GM21717 (cell line): ENCODE measurements around the gene TNPO3.
"Not testable (repeated sequence)": the region's sequence is repeated elsewhere in the genome, so short reads cannot be mapped to it uniquely, and the experiment has no call there.

Experiments used
- ATAC-seq: cut with Tn5 transposase; IDR thresholded peaks from one replicate; pipeline ENCODE4 v1.9.1; 2021; ENCODE audit warnings: mild to moderate bottlenecking, moderate library complexity; ENCODE audit not compliant: unreplicated experiment

The TNPO3 gene

DNA sequence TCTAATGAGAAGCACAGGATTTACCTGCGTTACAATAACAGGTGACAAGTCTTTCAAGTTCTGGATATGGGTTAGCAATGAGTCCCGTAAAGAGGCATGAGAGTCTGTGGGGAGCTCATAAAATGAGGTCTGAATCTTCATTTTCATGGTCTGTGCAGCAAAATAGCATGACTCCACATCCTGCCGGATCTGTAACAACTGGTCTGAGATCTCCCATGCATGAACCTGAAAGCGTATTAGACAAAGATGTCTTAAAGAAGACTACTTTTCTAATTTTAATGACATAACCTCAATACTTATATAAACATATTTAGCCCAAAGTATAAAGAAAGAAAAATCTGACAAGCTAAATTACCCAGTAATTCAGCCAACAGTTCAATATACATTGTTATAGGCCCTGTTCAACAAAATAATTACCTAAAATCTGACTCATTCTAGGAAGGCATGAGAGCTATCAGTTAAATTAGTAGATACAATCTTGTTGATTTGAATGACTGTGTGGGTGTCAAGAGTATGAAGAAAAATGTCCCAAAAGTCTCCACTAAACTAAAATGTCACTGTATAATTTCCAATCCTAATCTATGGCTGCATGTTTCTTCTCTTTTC lies 36.9 kb downstream of the TNPO3 start:
- ATAC-seq = no peak

DNA sequence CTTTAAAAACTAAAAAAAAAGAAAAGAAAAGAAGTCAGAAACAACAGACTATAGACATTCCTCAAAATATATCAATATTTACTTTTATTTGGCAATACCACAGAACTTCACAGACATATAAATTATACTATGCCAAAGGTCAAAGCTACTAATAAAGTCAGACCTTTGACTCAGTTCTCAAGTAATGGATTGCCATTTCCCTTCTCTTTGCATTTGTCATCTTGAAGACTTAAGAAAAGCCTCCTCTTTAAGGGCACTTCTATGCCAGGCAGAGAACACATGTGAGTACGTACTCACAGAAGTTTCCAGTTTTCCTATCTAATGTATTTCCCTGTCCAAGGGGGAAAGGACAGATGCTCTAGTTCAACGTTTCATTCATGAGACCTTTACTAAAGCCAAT lies 37.6 kb downstream of the TNPO3 start:
- ATAC-seq = no peak

DNA sequence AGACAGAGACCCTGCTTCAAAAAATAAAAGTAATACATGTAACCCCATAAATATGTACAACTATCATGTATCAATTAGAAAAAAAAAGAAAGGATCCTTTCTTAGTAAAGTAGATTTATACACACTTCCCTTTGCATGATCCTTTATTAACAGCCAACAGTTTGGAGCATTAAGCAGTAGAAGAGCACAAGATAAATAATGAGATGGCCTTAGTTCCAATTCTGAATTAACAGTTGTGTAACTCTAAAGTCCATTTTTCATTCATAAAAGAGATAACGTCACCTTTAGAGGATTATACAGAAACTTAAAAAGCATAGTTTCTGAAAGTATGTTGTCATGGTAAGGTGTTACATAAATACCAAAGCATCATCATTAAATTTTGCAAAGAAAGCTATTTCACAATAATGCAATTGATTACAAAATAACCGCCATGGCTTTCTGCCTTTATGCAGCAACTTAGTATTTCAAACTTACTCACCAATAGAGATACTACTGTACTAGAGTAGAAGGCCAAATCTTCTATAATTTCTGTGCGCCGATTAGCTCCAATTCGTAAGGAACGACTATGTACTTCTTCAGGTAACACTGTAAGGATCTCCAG lies 40.3 kb downstream of the TNPO3 start:
- ATAC-seq = no peak

DNA sequence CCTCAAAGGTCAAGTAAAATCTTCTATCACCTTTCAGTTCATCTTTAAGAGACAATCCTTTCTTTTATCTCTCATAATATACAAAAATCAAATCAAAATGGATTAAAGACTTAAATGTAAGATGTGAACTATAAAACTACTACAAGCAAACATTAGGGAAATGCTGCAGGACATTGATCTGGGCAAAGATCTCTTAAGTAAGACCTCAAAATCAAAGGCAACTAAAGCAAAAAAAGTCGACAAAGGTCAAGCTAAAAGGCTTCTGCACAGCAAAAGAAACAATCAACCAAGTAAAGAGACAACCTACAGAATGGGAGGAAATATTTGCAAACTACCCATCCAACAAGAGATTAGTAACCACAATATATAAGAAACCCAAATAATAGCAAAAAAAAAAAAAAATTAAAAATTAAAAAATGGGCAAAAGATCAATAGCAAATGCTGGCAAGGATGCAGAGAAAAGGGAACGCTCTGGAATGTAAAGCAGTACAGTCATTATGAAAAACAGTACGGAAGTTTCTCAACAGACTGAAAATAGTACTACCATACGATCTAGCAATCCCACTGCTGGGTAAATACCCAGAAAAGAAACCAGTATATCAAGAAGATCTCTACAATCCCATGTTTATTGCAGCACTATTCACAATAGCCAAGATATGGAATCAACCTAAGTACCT lies 41.7 kb downstream of the TNPO3 start:
- no peak for ATAC-seq

DNA sequence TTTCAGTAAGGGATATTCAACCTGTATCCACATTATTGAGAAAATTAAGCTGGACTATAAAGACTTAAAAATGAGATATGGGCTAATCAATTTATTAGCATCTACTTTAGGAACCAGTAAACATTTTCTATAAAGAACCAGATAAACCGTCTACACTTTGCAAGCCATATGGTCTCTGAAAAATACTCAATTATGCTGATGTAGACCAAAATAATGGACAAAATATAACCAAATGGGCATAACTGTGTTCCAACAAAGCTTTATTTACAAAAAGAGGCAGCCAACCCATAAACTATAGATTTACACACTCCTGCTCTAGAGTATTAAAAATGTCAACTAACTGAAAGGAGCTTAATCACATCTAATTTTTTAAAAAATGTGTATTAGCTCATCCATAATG lies 42.3 kb downstream of the TNPO3 start:
- ATAC-seq = no peak

DNA sequence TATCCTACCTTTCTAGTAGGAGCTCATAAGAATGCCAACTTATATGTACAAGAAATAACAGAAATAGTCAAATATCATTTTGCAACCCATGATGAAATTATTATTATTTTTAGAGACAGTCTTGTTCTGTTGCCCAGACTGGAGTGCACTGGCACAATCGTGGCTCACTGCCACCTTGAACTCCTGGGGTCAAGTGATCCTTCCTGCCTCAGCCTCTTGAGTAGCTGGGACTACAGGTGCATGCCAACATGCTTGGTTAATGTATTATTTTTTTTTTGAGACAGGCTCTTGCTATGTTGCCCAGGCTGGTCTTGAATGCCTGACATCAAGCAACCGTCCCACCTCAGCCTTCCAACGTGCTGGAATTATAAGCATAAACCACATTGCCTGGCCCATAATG lies 44.8 kb downstream of the TNPO3 start:
- ATAC-seq = no peak

DNA sequence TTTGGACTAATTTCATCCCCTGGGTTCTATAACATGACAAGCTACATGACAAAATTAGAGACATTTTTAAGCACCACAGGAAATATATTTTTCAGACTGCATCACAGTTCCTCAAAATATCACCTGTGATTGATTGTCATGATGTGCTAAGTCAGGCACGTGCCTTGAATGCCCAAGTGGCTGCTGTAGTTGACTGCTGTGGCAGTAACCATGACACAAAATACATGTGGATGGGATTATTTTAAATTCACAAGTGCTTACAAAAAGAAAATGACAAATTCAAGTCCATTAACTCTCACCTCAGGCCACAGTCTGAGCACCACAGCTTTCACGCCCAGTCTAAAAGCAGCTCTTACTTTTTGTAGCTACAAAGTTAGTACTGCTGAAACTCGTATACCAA lies 45.5 kb downstream of the TNPO3 start:
- ATAC-seq = no peak

DNA sequence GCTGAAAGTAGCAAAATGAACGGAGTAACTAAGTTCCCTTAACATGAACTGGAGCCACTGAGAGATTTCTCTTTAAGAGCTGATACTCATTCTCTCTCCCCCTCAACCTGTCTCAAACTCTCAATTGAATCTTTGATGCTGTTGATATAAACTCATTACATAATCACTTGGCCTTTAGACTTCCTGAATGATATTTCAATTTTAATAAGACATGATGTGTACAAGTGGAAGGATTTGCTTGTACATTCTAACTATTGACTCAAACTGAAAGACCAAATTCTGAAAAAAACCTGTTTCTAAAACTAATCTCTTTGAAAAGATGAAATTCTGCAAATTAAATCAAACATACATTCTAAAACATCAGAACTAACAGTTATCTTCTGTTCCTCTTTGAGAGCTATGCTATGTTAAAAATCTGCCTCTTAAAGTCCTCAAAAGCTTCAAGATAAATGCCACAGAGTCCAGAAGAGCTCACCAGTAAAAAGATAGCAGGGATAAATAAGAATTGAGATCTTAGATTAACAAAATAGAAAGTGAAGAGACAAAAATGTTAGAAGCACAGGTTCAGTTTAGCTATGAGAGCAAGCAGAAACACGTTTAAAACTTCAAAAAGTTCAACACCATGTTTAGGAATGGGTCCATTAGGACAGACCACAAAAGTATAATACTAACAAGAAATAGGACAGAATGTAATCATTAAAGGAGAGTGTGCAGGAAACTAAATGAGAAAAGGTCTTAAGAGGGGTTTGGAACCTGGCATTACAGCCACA lies 46.1 kb downstream of the TNPO3 start:
- no peak for ATAC-seq

DNA sequence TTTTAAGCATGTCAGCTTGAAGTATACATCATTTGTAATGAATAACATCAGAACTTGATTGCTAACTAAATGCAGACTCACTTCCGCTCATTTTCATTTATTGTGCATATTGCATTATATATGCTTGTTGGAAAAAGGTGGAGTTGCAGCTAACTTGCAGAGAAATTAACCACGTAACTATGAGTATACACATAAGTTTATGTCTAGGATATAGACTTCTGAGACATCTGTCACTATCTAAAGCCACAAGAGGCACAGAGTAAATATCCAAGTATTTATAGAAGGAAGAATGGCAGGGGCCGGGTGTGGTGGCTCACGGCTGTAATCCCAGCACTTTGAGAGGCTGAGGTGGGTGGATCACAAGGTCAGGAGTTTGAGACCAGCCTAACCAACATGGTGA lies 47.3 kb downstream of the TNPO3 start:
- no peak for ATAC-seq

DNA sequence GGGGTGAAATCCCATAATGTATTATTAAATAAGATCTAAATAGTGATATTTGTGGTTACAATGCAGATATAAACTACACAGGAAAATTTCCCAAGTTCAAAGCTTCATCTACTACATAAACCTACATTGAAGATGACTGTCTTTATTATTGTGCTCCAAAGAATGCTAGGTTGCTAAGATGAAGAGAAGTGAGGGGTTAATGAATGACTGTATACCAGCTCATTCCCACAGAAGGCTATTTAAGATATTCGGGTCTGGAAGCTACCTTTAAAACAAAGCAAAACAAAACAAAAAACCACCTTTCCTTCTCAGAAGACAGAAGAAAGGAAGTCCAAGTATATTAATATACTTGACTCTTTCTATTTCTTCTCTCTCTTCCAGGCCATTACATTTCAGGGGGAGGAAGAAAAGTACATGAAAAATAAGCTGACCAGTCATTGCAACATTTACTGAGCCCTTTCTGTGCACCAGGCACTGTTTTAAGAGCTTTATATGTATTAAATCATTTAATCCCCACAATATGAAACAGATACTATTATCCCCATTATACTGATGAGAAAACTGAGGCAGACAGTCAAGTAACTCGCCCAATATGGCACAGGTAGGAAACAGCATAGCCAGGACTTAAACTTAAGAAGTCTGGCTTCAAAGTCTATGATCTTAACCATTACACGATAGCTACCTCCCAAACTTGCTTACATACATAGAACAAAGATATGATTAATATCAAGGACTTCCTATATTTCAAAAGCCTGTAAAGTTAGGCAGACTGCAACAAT lies 48.1 kb downstream of the TNPO3 start:
- ATAC-seq = no peak

DNA sequence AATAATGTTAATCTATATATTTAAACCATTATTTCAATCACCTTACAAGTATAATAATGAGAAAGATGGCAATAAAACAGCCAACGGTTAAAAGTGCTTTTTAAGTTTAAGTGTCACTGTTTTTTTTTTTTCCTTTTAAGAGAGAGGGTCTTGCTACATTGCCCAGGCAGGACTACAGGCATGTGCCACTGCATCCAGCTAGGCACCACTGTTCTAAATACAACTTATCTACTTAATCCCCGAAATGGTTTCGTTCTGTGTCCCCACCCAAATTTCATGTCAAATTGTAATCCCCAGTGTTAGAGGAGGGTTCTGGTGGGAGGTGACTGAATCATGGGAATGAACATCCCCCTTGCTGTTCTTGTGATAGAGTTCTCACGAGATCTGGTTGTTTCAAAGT lies 49.7 kb downstream of the TNPO3 start:
- no peak for ATAC-seq

DNA sequence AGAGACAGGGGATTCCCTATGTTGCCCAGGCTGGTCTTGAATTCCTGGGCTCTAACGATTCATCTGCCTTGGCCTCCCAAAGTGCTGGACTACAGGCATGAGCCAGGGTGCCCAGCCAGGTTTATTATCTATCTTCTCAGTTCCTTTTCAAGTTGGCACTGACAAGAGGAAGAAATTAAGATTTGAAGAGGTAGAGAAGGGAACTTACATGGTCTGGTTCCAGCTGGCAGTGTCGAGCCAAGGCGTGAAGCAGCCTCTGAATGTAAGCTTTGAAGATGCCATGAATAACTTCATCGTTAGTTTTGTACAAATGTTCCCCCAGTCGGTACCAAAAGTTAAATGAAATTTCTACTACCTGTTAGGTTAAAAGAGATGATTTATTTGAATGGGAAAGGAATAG lies 57.7 kb downstream of the TNPO3 start:
- ATAC-seq = no peak

DNA sequence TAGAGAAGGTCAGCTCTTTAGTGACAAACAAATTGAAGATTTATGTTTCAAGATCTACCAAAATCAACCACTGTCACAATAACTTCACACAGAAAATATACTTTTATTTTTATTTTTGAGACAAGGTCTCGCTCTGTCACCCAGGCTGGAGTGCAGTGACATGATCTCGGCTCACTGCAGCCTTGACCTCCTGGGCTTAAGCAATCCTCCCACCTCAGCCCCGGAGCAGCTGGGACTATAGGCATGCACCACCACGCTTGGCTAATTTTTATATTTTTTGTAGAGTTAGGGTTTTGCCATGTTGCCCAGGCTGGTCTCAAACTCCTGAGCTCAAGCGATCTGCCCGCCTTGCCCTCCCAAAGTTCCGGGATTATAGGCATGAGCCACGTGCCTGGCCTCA lies 60.4 kb downstream of the TNPO3 start:
- not testable (repeated sequence) for ATAC-seq

DNA sequence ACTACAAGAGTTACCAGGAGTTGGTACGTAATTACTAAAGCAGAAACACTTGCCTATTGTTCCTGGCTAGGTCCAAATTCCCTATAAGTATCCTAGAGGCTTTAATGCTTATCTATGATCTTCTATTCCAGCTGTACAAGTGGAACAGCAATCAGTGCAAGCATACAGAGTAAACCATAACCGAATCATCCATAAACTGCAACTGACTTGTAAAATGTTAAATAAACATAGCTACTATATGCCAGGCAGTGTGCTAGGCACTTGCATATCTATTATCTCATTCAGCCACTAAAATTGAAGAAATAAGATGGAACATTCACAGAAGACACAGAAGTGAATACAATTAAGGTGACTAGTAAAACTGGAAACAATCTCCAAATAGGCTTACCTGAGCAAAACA lies 61.5 kb downstream of the TNPO3 start:
- no peak for ATAC-seq

DNA sequence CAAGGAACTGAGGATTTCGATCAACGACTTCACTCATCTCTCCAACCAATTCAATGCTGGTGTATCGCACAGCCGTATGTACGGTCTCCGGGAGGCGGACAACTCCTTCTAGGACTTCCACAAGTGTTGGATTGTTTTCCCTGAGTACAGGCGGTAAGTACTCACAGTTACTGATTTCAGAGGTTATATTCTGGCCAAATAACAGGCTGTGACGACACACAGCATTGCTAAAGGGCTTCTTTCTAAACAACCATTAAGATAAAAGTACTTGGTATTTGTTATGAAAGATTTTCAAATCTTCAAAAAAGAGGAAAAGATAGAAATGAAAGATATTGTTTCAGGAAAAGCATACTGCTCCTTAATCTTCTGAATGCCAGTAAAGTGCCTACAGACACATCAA lies 65.0 kb downstream of the TNPO3 start:
- no peak for ATAC-seq

DNA sequence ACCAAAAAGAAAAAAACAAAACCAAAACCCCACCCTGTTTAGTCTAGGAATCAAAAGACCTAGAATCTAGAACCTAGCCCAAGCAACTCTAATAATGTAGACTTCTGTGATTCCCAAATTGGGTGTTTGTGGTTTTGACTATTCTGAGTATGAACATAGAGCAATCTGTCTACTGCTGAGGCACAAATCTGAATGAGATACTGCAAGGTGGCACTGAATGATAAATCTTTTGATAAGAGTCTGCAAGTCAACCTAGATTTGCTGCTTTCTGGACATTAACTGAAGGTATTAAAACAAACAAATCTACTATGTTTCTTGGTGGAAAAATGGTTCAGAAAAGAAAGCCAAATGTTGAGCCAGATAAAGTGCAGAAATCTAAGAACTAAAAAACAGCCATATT lies 66.5 kb downstream of the TNPO3 start:
- ATAC-seq = no peak

DNA sequence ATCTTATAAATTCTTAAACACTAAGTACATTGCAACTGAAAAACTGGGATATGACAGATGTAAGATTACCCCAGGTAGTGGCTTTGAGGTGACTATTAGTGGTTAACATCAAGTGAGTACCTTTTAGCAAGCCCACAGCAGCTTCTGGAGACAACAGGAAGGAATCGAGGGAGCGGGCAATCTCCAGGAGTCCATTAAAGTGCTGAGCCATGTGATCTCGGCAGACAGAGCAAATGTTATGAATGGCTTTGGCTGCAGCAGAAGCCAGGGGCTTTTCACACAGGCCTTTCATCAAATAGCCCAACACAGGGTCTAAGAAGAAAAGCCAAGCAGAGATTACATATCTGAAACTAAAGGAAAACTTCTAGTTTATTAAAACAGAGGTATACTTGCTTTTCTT lies 68.3 kb downstream of the TNPO3 start:
- ATAC-seq = no peak

DNA sequence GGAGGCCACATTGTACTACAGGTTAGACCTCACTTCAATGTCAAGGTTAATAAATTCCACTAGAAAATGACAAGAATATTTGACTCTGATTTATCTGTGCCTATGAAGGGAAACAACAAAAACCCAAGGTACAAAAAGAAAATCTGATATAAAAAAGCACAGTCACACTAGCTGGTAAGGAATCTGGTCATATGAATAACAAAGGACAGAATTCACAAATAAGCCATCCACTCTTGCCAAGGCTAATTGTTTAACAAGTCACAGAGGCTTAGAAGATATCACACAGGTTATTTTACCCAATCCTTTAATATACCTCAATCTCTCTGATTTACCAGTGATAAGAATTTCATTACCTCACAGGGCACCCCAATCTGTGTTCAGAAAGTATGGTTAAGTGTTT lies 69.3 kb downstream of the TNPO3 start:
- no peak for ATAC-seq

DNA sequence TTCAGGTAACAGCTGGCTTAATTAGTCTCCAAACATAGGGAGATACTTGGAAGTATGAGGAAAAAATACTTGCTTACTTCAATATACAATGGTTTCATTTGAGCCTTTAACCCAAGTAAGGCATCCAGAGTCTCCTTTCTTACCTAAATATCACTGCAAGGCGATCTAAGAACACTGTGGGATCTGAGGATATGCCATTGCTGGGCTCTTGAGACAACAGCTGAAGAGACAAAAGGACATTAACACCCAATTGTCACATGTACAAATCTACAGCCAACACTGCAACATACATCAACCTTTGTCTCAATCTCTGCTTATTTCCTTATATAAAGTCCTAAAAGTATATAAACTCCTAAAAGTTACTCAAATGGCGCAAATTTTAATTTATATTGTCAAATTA lies 72.8 kb downstream of the TNPO3 start:
- no peak for ATAC-seq

DNA sequence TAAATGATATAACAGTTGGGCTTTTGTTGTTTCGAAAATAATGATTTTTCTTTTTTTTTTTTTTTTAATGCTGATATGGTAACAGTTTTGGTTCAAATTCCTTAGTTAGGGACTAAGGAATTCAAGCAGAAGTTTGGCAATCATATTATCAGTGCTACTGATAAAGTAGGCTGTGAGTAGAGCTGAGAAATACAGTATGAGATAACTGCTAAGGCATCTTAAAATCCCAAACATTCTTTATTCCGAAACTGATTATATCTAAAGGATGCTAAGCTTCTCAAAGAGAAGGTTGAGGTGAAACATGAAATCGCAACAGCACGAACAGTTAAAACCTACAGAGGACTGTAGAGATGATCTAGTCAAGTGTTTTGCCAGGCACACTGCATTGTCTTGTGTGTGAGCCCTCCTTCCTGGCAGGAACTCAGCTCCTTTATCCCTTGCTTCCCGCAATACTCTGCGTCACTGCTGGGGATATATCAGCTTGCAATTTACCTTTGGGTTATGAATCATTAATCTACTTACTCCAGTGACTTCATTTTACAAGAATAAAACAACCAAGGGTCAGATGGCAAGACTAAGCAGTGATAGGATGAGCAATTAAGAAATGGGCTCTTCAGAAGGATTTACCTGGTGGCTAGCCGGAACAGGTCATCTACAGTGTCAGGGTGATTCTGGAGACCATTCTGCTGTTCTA lies 80.5 kb downstream of the TNPO3 start:
- no peak for ATAC-seq

DNA sequence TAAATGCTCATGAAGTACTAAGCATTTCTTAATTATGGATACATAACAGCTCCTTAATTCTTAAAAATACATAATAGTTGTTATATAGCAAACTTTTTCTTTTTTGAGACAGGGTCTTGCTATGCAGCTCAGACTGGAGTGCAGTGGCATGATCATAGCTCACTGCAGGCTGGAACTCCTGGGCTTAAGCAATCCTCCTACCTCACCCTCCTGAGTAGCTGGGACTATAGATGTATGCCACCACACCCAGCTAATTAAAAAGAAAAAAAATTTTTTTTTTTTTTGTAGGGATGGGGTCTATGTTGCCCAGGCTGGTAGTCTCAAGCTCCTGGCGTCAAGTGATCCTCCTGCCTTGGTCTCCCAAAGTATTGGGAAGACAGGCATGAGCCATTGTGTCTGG lies 86.3 kb downstream of the TNPO3 start:
- ATAC-seq = no peak
